Midbrain (tissue), 1 donor: ENCODE measurements around the gene ROCK1.
"Not testable (repeated sequence)": the region's sequence is repeated elsewhere in the genome, so short reads cannot be mapped to it uniquely, and the experiment has no call there.

ENCODE experiments used
- DNase-seq: peaks from one replicate; lab custom pipeline; 2025; lab: John Stamatoyannopoulos, UW

ROCK1 gene

DNA sequence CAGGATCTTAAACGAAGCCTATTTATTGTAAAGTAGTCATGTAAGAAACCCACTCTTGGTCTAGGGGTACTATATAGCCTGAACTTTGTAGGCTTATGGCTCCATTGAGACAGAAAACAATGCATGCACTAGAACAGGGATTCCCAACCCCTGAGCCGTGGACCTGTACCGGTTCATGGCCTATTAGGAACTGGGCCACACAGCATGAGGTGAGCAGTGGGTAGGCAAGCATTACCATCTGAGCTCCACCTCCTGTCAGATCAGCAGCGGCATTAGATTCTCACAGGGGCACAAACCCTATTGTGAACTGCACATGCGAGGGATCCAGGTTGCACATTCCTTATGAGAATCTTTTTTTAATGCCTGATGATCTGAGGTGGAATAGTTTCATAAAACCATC, 59.2 kb downstream of the ROCK1 start:
- no peak for DNase-seq

DNA sequence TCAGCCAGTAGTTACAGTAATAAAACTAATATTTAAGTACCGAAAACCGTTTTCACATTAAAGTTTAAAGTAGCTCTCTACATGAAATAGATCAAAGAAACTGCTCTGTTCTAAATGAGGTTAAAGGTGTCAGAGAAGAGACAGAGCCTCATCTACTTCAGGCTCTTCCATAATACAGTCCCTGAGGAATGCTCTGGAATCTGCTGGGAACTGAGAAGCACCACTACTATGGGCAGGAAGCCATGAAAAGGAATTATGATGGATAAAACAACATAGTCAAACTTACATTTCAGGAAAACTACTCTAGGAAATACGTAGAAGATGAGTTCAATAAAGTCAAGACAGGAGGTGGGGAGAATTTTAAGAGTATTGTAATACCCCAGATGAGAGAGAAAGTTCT, 60.0 kb downstream of the ROCK1 start:
- no peak for DNase-seq

DNA sequence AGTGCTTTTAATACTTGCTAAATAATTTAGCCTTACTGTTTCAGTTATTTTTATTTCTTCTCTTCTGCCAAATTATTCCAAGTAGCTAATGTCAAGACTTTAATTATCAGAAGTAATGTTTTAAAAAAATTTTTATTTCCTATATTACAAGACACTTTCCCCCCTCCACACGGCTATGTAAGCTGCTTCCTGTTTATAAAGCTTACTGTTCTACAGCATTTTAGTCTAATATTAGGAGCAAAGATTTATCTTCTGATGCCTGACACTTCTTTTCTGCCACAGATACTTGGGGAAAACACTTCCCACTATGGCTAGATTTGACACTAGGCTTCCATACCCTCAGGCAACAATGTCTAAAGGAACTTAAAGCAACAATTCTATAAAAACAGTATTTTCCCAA, 62.3 kb downstream of the ROCK1 start:
- DNase-seq, result no peak

DNA sequence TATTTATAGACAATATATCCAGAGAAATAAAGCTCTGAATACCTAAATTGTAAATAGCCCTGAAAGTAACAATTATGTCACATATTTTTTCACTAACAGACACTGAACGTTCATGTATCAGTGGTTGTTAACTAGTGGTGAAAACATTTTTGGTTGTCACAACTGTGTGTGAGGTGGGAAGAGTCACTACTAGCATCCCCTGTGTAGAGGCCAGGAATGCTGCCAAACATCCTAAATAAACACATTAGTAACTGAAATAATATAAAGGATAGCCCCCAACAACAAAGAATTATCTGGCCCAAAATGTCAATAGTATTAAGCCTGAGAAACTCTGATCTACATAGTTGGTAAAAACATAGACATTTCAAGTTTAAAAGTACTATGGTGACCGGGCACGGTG, 64.5 kb downstream of the ROCK1 start:
- DNase-seq, result no peak

DNA sequence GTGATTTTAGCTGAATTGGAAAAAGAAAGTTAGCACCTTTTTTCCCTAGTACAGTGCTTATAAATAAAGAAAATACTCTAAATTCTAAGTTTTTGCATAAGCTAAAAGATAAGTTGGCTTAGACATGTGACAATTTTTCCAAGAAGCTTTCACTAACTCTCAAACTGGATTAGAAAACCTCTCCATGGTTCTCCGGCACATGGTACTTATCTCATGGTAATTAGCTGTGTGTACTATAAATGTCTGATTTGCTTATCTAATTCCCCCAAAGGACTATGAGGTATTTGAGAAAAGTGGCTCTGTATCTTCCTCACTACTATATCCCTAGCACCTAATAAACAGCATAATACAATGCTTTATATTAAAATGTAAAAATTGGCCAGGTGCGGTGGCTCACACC, 71.1 kb downstream of the ROCK1 start:
- DNase-seq, result no peak

DNA sequence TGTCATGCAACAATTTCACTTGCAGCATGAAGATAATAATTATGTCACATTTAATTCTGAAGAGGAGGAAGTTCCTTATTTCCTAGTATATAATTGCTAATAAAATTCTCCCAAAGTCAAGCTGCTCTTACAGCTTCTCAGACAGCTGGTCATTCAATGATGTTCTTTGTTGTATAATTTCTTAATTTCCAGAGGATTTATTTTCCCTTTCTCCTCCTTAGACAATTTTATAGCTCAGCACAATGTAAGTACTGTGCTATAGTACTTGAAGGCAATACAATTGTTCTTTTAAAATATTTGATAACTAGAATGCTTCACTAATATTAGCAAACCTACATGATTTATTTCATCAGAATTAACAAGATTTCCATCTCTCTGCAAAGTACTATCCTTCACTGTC, 73.4 kb downstream of the ROCK1 start:
- DNase-seq, result no peak

DNA sequence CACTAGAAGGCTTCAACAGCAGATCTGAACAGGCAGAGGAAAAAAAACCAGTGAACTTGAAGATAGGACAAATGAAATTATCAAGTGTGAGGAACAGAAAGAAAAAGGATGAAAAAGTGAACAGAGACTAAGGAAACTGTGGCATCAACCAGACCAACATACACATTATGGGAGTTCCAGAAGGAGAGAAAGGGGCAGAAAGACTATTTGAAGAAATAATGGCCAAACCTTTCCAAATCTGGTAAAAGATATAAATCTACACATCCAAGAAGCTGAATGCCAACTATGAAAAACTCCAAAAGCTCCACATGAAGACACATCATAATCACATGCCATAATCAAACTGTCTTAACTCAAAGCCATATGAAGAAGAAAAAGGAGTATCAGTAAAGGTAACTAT, 79.8 kb downstream of the ROCK1 start:
- DNase-seq, result no peak

DNA sequence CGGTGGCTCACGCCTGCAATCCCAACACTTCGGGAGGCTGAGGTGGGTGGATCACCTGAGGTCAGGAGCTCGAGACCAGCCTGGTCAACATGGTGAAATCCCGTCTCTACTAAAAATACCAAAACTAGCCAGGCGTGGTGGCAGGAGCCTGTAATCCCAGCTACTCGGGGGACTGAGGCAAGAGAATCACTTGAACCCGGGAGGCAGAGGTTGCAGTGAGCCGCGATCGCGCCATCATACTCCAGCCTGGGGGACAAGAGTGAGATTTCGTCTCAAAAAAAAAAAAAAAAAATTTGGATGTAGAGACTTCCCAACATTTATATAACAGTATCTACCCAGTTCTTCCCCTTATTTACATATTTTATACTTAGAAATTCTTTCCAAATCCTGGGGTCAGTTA, 93.4 kb downstream of the ROCK1 start:
- DNase-seq, result not testable (repeated sequence)

DNA sequence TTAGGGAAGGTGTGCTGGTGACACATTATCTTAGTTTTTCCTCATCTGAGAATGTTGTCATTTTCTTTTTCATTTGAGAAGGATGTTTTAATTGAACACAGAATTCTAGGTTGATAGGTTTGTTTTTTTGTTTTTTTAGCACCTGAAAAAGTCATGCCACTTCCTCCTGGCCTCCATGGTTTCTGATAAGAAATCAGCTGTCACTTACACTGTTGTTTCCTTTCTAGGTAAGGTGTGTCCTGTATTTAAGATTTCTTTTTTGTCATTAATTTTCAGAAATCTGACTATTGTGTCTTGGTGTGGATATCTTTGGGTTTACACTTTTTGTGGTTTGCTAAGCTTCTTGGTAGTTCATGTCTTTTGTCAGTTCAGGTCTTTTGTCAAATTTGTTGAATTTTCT, 99.3 kb downstream of the ROCK1 start:
- no peak for DNase-seq

DNA sequence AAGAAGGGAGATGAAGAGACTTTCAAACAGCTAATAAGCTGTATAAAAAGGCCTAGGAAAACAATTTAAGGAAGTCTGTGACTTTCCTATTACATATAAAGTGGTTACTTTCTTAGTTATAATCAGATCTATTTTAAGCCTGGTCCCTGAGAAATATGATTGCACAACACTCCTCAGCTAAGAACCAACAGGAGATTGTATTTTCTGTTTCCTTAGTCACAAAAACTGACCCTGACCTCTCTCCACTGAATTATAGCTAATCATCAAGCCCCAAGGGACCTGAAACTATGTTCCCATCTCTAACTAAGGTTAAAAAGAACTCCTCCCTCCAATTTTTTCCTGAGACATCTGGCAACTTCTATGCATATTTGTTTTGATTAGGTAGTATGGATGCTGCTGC, 106.9 kb downstream of the ROCK1 start:
- no peak for DNase-seq

DNA sequence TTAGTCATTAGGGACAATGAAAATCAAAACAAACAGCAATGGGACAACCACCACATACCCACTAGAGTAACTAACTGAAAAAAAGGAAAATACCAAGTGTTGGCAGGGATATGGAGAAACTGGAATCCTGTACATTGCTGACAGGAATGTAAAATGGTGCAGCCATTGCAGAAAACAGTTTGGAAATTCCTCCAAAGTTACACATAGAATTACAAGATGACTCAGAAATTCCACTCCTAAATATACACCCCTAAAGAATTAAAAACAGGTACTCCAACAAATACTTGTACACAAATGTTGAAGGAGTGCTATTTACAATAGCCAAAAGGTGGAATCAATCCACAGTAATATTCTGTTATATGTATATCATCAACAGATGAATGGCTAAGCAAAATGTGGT, 110.9 kb downstream of the ROCK1 start:
- DNase-seq, result no peak

DNA sequence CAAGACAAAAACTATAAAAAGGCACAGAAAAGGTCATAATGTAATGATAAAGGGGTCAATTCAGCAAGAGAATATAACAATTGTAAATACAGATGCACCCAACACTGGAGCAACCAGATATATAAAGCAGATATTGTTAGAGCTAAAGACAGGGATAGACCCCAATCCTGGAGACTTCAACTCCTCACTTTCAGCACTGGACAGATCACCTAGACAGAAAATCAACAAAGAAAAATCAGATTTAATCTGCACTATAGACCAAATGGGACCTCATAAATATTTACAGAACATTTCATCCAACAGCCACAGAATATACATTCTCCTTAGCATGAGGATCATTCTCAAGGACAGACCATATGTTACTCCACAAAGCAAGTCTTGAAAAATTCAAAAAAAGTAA, 114.2 kb downstream of the ROCK1 start:
- DNase-seq, result no peak

DNA sequence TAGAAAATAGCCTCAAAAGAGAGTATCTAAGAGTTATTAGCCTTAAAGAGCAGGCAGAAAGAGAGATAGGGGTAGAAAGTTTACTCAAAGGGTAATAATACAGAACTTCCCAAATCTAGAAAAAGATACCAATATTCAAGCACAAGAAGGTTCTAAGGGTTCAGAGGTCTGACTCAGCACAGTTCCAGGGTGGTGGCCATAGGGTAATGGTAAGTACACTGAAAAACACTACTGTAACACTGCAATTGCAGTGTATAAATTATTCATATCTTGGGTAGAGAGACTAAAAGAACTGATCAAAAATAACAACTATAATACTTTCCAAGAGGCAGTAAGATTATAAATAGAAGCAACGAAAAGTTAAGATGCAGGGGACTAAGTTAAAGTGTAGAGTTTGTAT, 115.2 kb downstream of the ROCK1 start:
- DNase-seq, result no peak

DNA sequence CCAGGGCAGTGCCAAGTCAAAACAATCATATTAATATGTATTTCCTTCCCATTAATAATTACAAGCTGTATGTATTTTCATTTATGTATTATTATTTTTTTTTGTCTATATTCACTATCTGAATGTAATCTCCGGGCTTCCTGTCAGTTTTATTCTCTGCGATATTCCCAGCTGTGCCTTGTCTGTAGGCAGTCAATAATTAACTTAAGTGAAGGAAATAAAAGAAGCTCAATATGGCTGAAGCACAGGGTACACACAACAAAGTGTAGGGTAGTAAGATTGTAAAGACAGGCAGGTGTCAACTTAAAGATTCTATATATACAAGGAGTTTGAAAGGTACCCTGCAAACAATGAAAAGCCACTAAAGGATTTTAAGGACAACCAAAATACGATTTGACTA, 122.9 kb downstream of the ROCK1 start:
- DNase-seq, result no peak

DNA sequence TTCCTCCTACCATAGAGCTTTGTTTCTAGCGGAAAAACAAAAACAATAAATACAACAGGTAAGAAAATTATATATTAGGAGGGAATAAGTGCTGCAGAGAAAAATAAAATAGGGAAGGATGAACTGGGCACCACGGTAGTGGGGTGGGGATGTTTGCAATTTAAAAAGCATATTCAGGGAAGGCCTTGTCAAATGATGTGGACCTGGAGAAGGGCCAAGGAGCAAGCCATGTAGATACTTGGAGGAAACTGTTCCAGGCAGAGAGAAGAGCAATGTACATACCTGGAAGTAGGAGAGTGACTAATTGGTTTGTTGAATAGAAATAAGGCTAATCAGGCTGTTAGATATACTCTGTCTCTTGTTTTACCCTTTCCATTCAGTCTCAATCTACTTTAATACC, 136.5 kb downstream of the ROCK1 start:
- no peak for DNase-seq

DNA sequence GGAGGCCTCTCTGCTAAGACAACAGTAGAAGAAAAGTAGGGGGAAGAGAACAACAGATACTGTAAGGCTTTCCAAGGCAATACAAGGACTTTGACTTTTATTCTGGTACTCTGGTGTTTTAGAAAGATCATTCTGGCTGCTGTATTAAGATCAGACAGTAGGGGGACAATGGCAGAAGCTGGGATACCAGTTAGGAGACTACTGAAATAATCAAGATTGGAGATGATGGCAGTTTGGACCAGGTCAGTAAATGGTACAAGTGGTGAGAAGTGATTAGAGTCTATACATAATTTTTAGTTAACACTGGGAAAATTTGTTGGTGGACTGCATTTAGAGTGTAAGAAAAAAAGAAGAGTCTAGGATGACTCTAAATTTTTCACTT, 139.7 kb downstream of the ROCK1 start:
- no peak for DNase-seq

DNA sequence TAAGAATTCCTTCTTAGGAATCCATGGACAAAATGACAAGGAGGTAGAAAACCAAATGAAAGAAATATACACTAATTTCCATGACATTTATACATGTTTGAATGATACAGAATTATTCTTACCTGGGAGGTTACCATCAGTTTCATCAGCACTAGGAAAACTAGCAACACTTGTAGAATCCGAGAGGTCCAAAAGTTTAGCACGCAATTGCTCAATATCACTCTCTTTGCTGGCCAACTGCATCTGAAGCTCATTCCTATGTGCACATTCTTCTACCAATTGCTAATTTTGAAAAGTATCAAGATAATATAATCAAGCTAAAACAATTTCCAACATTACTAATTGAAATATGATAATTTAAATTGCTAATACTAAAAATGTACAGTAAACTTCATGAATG, 144.8 kb downstream of the ROCK1 start:
- DNase-seq, result no peak

DNA sequence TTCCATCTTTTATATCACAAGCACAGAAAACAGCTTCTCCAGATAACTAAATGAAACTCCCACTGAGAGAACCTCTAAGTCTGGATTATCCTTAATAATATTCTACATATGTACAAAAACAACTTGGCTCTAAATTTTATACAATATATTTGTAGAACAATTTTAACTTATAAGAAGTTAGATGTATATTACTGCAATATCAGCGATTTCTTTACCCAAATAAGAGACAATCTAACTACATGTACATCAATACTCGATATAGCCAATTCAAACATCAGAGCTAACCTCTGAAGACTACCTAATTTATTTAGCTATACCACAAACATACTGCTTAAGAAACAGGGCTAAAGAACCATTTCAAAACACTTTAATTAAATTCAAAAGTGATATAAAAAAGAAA, 148.6 kb downstream of the ROCK1 start:
- no peak for DNase-seq

DNA sequence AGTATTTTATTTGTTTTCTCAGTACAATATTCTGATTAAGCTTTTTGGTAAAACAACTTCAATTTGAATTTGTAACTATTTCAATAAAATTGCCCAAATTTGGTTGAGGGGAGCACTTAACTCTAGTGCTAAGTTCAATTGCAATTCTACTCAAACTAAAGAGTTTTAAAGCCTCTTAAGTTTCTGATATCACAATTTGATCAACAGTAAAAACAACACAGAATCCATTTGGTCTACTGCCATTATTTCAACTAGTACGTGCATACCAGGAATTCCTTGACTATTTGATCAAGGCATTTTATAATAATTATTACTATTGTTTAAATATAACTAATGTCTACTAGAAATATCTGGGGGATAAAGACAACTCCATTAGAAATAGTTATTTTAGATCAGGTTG, 150.9 kb downstream of the ROCK1 start:
- DNase-seq, result no peak

DNA sequence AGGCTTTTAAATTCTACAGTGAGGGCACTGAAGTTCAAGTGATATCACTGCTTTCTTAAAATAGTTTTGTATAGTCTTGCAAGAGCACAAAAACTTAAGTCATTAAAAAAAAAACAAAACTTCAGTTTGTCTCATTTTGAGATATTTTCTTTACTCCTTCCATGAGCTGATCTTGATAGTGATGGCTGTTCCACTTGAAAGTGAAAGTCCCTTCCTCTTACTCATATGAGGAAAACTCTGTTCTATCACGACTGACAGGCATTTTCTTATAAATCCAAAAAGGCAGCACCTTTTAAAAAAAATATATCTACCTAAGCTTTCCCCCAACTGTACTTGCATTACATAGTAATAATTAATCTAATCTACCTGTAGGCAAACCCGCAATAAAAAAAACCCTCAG, 160.8 kb downstream of the ROCK1 start:
- DNase-seq, result not testable (repeated sequence)
